ENCODE results near the gene CASP9.

Gene CASP9

DNA sequence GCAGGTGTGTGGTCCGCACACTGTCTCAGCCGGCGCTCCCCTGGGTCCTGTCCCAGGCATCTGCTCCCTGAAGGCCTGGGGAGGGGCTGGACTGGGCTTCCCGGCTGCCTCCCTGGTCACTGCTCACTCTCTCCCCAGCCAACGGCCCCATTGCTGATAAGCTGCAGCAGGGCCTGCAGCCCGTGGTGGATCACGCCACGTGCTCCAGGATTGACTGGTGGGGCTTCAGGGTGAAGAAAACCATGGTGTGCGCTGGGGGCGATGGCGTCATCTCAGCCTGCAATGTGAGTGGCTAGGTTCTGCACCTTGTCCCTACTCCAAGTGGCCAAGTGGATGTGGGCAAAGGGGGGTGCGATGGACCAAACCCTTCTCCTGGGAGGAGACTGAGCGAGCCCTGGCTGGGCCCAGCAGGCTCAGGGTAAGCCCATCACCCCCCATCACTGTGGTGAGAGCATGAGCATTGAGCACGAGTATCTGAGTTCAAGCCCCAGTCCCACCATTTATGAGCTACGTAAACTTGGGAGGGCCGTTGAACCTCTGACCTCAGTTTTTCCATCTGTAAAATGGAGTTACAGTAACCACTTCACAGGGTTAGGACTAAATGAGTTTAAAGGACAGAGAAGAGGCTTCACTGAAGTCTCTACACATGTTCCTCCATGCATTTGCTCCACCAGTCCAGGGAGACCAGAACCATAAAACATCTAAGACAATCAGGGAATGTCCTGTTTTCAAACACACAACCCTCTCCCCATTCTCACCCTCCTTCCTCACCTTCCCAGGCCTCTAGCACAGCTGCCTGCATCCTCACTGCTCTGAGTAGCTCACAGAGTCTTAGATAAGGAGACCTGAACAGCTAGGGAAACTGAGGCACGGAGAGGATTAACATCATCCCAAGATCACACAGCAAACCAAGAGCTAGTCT lies 79.3 kb downstream of the CASP9 start:
- DNase-seq = no peak

DNA sequence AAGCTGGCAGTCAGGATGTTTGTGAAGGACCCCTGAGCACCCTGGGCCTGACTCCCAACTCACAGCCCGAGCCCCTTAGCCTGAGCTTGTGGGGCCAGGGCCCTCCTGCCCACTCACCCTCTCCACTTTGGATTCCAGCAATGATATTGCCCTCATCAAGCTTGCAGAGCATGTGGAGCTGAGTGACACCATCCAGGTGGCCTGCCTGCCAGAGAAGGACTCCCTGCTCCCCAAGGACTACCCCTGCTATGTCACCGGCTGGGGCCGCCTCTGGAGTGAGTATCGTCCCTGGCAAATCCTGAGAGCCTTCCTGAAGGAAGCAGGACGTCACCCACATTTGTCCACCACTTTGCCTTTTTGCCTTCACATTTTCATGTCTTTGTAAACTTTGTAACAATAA lies 80.7 kb downstream of the CASP9 start:
- no peak for DNase-seq

DNA sequence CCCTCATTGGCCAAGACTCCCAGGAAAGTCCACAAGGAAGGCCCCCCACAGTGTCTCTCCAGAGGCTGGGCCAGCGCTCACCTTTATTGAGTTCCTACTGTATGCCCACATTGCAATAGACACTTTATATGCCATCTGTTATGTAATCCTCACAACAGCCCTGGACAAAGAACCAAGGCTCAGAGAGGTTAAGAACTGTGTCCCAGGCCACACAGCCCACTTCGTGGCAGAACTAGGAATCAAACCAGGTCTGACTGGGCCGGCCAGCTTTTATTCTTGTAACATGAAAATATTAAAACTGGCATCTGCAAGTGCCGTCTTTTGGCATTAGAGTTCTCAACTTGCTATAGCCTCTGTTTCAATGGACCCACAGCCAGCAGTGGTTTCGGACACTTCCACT lies 81.3 kb downstream of the CASP9 start:
- no peak for DNase-seq

GRCh38 chr1:15442119-15442518 lies 81.9 kb downstream of the CASP9 start:
- DNase-seq = no peak

All from RPMI8226 (cell line).